ENCODE data around the gene PSMA1. TPM values are rescaled to one million over a fixed set of nuclear protein-coding genes. Genes with fewer than 3 reads are reported as not detected.

Gene PSMA1
- total RNA-seq, 1 experiment from 2014 or later, result 167 TPM

- Histone ChIP-seq H3K79me2 (ENCODE audit: insufficient read depth, low read length) (peaks cover 7% of the 10 kb centered on the region; the same call in 1 of the 2 replicates), H3T11ph (ENCODE audit: low read length) (no peak overlapping the region), H2AFZ (ENCODE audit: low read length) (peak overlapping the region; percentile 88), H3K4me2 (ENCODE audit: insufficient read depth, insufficient read length, low read length) (peak overlapping the region; percentile 87), H2BK20ac (ENCODE audit: low read depth, low read length, poor library complexity, severe bottlenecking) (no peak overlapping the region), H3K4ac (ENCODE audit: low read depth, low read length) (no peak overlapping the region), H3K9ac (ENCODE audit: extremely low read depth, insufficient read length, low read length) (peak overlapping the region; percentile 80), H2BK120ac (ENCODE audit: low read depth, low read length, poor library complexity, severe bottlenecking) (no peak overlapping the region), H3K18ac (ENCODE audit: insufficient read length, low read depth, low read length) (peak overlapping the region; percentile 22), H4K91ac (ENCODE audit: insufficient read length, low read depth, low read length) (no peak overlapping the region), H4K5ac (ENCODE audit: insufficient read length, low read depth, low read length) (no peak overlapping the region), H2BK15ac (ENCODE audit: low read depth, low read length) (no peak overlapping the region), H2BK12ac (ENCODE audit: insufficient read length, low read depth, low read length) (no peak overlapping the region), H3K79me1 (ENCODE audit: insufficient read depth, low read depth, low read length, poor library complexity, severe bottlenecking) (no peaks in the 10 kb centered on the region), H3K27me3 (ENCODE audit: insufficient read depth, low read length) (no peaks in the 10 kb centered on the region), H2BK5ac (ENCODE audit: insufficient read length, low read length) (no peak overlapping the region), H3K9me3 (ENCODE audit: control insufficient read depth, low read depth, low read length) (no peaks in the 10 kb centered on the region), H3K56ac (ENCODE audit: insufficient read length, low read depth, low read length) (no peak overlapping the region), H3K27ac (ENCODE audit: insufficient read length, low read depth, low read length) (peak overlapping the region; percentile 52), H4K20me1 (ENCODE audit: control insufficient read depth, insufficient read depth, insufficient read length) (no peaks in the 10 kb centered on the region), H2AK5ac (ENCODE audit: insufficient read length, low read length) (no peak overlapping the region), H3K14ac (ENCODE audit: insufficient read depth, low read length) (peak overlapping the region; percentile 33; the same call in 1 of the 2 replicates), H4K8ac (replicated peaks; ENCODE audit: insufficient read length, low read depth, low read length) (no peak overlapping the region), H3K23ac (ENCODE audit: insufficient read length, low read depth, low read length) (no peak overlapping the region), H3K4me1 (ENCODE audit: insufficient read depth, low read length) (no peaks in the 10 kb centered on the region), H3K23me2 (ENCODE audit: insufficient read length, low read depth, low read length, poor library complexity, severe bottlenecking) (peaks cover 3% of the 10 kb centered on the region)
- TF ChIP-seq, protein P1, sequence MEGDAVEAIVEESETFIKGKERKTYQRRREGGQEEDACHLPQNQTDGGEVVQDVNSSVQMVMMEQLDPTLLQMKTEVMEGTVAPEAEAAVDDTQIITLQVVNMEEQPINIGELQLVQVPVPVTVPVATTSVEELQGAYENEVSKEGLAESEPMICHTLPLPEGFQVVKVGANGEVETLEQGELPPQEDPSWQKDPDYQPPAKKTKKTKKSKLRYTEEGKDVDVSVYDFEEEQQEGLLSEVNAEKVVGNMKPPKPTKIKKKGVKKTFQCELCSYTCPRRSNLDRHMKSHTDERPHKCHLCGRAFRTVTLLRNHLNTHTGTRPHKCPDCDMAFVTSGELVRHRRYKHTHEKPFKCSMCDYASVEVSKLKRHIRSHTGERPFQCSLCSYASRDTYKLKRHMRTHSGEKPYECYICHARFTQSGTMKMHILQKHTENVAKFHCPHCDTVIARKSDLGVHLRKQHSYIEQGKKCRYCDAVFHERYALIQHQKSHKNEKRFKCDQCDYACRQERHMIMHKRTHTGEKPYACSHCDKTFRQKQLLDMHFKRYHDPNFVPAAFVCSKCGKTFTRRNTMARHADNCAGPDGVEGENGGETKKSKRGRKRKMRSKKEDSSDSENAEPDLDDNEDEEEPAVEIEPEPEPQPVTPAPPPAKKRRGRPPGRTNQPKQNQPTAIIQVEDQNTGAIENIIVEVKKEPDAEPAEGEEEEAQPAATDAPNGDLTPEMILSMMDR (conservative IDR thresholded peaks at IDR 0.05), result no peak
- Mint-ChIP-seq H3K4me3 (peak overlapping the region; percentile 95 to 98), H3K36me3 (ENCODE audit: insufficient read depth in 1 of 3, low read depth in 3 of 3) (peaks cover 11 to 23% (median 19%) of the 10 kb centered on the region in 3 experiments; a peak in 6 of 7 replicates), H3K4me1 (peaks cover 14 to 15% of the 10 kb centered on the region in 2 experiments), H3K27me3 (ENCODE audit: low read depth) (no peaks in the 10 kb centered on the region), H3K27ac (peak overlapping the region; percentile 83 to 97 (median 97); a peak in 6 of 7 replicates), H3K9me3 (no peaks in the 10 kb centered on the region)
- no CpG with 5 or more reads among the region's 11 CpGs for WGBS (ENCODE audit: extremely low coverage, insufficient read length, low lambda C conversion rate)
- DNase-seq, result no peak
These were observed 563 bp upstream of the PSMA1 start for GRCh38 chr11:14520747-14521151.

All from H9 (cell line).